Measurements from ENCODE around the gene ERCC2.

DNA sequence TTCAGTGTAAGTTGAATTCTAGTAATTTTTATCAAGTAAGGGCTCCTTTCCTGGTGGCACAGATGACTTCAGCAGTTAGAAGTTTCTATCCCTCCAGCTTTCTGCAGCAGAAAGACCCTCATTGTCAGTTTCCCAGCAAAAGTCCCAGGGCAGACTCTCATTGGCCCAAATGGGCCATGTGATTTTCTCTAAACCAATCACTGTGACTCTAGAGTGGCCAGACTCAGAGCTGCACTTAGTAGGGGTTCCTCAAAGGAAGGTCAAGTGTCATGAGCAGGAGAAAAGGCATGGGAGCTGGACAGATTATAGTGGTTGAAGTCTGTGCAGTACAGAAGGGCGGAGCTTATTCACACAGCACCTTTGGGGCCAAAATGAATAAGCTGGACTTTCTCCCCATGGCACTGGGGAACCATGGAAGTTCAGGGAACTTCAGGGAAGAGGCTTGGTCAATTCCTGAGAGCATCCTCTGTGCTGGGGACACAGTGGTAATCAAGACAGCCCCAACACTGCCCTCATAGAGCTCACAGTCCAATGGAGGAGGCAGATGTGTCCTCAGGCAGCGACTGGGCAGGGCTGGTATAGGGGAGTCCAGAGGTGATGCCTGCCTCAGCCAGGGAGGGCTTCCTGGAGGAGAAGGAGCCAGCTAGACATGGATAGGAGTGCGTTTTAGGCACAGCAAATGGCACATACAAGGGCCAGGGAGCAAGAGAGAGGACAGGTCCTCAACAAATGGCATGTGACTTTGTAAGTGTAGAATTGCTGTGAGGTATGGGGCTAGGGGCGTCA lies 66.0 kb downstream of the ERCC2 start:
- TF ChIP-seq, protein P1, sequence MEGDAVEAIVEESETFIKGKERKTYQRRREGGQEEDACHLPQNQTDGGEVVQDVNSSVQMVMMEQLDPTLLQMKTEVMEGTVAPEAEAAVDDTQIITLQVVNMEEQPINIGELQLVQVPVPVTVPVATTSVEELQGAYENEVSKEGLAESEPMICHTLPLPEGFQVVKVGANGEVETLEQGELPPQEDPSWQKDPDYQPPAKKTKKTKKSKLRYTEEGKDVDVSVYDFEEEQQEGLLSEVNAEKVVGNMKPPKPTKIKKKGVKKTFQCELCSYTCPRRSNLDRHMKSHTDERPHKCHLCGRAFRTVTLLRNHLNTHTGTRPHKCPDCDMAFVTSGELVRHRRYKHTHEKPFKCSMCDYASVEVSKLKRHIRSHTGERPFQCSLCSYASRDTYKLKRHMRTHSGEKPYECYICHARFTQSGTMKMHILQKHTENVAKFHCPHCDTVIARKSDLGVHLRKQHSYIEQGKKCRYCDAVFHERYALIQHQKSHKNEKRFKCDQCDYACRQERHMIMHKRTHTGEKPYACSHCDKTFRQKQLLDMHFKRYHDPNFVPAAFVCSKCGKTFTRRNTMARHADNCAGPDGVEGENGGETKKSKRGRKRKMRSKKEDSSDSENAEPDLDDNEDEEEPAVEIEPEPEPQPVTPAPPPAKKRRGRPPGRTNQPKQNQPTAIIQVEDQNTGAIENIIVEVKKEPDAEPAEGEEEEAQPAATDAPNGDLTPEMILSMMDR (IDR thresholded peaks at IDR 0.05): no peak
- no peak for TF ChIP-seq POLR2A (IDR thresholded peaks at IDR 0.05)

Data from testis (tissue), 2 donors.